Sigmoid colon (tissue), 7 donors: Measurements from ENCODE around the gene TBCA. TPM values are rescaled to one million over a fixed set of nuclear protein-coding genes. Genes with fewer than 3 reads are reported as not detected.

Experiments
- DNase-seq: peaks from one replicate; pipeline ENCODE4 v3.0.0-alpha.2; 2019
- H3K27ac ChIP-seq, 4 donors: fragments of 200-600 bp; sonication (generic); one replicate each; pipeline ENCODE4 v1.5.1; 2016 to 2019; ENCODE audit warnings: mild to moderate bottlenecking in 1 of 4
- H3K27me3 ChIP-seq, 3 donors: fragments of 200-600 bp; sonication (generic); one replicate each; pipeline ENCODE4 v1.5.1; 2019; ENCODE audit warnings: mild to moderate bottlenecking in 1 of 3
- H3K36me3 ChIP-seq, 4 donors: fragments of 200-600 bp; sonication (generic); one replicate each; pipeline ENCODE4 v1.5.1; 2016 to 2019
- H3K4me1 ChIP-seq, 4 donors: fragments of 200-600 bp; sonication (generic); one replicate each; pipeline ENCODE4 v1.5.1; 2017 to 2019
- H3K4me3 ChIP-seq, 4 donors: fragments of 200-600 bp; sonication (generic); one replicate each; pipeline ENCODE4 v1.5.1; 2017 to 2019; ENCODE audit warnings: mild to moderate bottlenecking in 2 of 4, moderate library complexity in 1 of 4
- H3K9me3 ChIP-seq, 4 donors: fragments of 200-600 bp in 3 of 4; sonication (generic) in 3 of 4; one replicate each; pipeline versions ENCODE4 v1.5.1 to v1.6.1; 2013 to 2019
- CTCF ChIP-seq, 4 experiments: fragments of 450-650 bp in 3 of 4; fragments of 200-600 bp in 1 of 4; IDR thresholded peaks; one replicate each; pipeline ENCODE4 v1.5.1; 2016 to 2019; ENCODE audit warnings: antibody characterized with exemption in 4 of 4, mild to moderate bottlenecking in 3 of 4, moderate library complexity in 2 of 4
- EP300 ChIP-seq, 4 donors: sonication (generic); formaldehyde crosslinking; IDR thresholded peaks; one replicate each; pipeline ENCODE4 v1.6.1; 2017; ENCODE audit warnings: antibody characterized with exemption in 4 of 4
- POLR2A ChIP-seq, 2 donors: fragments of 450-650 bp; IDR thresholded peaks; one replicate each; pipeline ENCODE4 v1.6.1; 2016; ENCODE audit warnings: antibody characterized with exemption in 2 of 2, mild to moderate bottlenecking in 2 of 2, moderate library complexity in 2 of 2
- POLR2AphosphoS5 ChIP-seq, 4 donors: sonication (generic); formaldehyde crosslinking; IDR thresholded peaks; one replicate each; pipeline ENCODE4 v1.6.1; 2017; ENCODE audit warnings: antibody characterized with exemption in 4 of 4
- WGBS, 2 donors: extraction: QIAGEN DNeasy Blood & Tissue Kit; methylation state at CpG; one replicate each; pipeline ENCODE4 v1.1.7; 2013; 5-methylcytosine and 5-hydroxymethylcytosine counted together
- intact Hi-C: fragments of 100-400 bp; cut with DNase I; formaldehyde crosslinking; loops from one replicate; pipeline ENCODE4 v1.15.1; 2023
- polyA plus RNA-seq, 3 donors: library from polyadenylated mRNA; stranded (reverse); fragments of 200-250 nt; gene quantifications; one replicate each; pipeline ENCODE4 v1.2.3, GENCODE V29; 2013
- total RNA-seq, 4 donors: library from RNA; depleted of rRNA; stranded (reverse); fragments of >200 nt; gene quantifications; one replicate each; pipeline ENCODE4 v1.1.0, GENCODE V29; 2016
- donor health status: healthy with polysubstance abuse.
- donor health status: Bipolar disorder and iron deficiency.
- donor health status: healthy.

The TBCA gene
- total and polyA plus RNA-seq, 7 donors, result 174 to 240 (median 222) TPM

DNA sequence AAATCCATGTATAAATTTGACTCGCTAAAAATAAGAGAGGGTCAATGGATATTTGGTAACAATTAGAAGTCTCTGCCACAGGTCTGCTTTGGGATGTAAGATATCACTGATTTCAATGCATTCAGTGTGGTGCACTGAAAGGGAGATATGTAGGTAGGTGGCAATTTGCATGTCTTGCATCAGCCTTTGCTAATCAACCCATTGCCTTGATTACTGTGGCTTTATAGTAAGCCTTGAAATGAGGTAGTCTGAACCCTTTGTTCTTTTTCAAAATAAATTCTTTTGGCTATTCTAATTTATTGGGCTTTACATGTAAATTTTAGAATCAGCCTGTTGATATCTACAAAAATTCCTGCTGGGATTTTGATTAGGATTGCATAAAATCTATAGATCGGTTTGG, 15.8 kb upstream of the TBCA start:
- no peaks in the 10 kb centered on the region for H3K4me1 ChIP-seq
- H3K36me3 ChIP-seq, result no peaks in the 10 kb centered on the region
- intact Hi-C loops, result no loop called here
- no peak for DNase-seq
- no peaks in the 10 kb centered on the region for H3K9me3 ChIP-seq
- H3K4me3 ChIP-seq, result no peak overlapping the region
- H3K27ac ChIP-seq, result no peak overlapping the region
- 96% methylated on average over 2 of the region's 2 CpGs for WGBS, 2 donors
- H3K27me3 ChIP-seq, result no peaks in the 10 kb centered on the region
- no peak for TF ChIP-seq POLR2A (IDR thresholded peaks at IDR 0.05)
- TF ChIP-seq EP300 (IDR thresholded peaks at IDR 0.05), result no peak
- no peak for TF ChIP-seq CTCF (IDR thresholded peaks at IDR 0.05)
- TF ChIP-seq POLR2AphosphoS5 (IDR thresholded peaks at IDR 0.05), result no peak

DNA sequence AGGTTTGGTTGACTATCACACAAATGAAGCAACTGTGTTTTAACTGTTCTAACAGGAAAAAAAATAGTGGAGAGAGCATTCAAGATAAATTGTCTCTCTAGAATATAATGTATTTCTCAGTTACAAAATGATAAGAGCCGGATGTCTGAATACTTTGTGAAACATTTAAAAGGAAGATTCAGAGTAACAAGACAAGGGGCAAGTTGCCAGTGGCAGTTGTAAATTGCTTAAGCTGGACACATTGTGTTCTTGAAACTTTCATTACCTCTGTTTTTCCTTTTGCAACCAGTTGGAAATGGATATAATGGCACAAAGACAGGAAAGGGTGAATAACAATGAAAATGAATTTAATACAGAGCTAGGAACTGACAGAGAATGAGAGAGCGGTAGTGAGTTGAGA, 15.2 kb upstream of the TBCA start:
- H3K36me3 ChIP-seq, result no peaks in the 10 kb centered on the region
- intact Hi-C loops, result no loop called here
- no peaks in the 10 kb centered on the region for H3K9me3 ChIP-seq
- DNase-seq, result no peak
- H3K4me1 ChIP-seq, result no peaks in the 10 kb centered on the region
- no peak overlapping the region for H3K27ac ChIP-seq
- no peaks in the 10 kb centered on the region for H3K27me3 ChIP-seq
- H3K4me3 ChIP-seq, result no peak overlapping the region
- 88 to 90% methylated on average over 2 of the region's 2 CpGs for WGBS, 2 donors
- TF ChIP-seq EP300 (IDR thresholded peaks at IDR 0.05) (no peak), CTCF (IDR thresholded peaks at IDR 0.05) (no peak), POLR2A (IDR thresholded peaks at IDR 0.05) (no peak), POLR2AphosphoS5 (IDR thresholded peaks at IDR 0.05) (no peak)

- Histone ChIP-seq H3K4me3 (no peak overlapping the region), H3K27ac (no peak overlapping the region), H3K4me1 (no peaks in the 10 kb centered on the region), H3K36me3 (no peaks in the 10 kb centered on the region), H3K27me3 (no peaks in the 10 kb centered on the region), H3K9me3 (no peaks in the 10 kb centered on the region)
- intact Hi-C loops, result no loop called here
- DNase-seq, result no peak
- 94 to 95% methylated on average over 17 of the region's 17 CpGs for WGBS, 2 donors
- TF ChIP-seq POLR2A (IDR thresholded peaks at IDR 0.05), result no peak
- no peak for TF ChIP-seq EP300 (IDR thresholded peaks at IDR 0.05)
- TF ChIP-seq CTCF (IDR thresholded peaks at IDR 0.05), result no peak
- no peak for TF ChIP-seq POLR2AphosphoS5 (IDR thresholded peaks at IDR 0.05)
Measured at GRCh38 chr5:77785229-77785628, 9.1 kb upstream of the TBCA start.

DNA sequence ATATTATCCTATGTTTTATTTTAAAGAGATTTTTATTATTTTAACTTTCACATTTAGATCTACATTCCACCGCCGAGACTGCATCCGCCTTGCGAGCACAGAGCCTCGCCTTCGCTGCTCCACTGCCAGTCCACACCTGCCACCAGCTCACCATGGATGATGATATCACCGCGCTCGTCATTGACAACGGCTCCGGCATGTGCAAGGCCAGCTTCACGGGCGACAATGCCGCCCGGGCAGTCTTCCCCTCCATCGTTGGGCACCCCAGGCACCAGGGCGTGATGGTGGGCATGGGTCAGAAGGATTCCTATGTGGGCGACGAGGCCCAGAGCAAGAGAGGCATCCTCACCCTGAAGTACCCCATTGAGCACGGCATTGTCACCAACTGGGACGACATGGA, 8.6 kb upstream of the TBCA start:
- Histone ChIP-seq H3K9me3 (no peaks in the 10 kb centered on the region), H3K27me3 (no peaks in the 10 kb centered on the region), H3K4me1 (no peaks in the 10 kb centered on the region), H3K36me3 (no peaks in the 10 kb centered on the region), H3K4me3 (no peak overlapping the region), H3K27ac (no peak overlapping the region)
- intact Hi-C loops, result no loop called here
- DNase-seq, result no peak
- WGBS, 2 donors, result 91 to 95% methylated on average over 21 of the region's 21 CpGs
- no peak for TF ChIP-seq POLR2A (IDR thresholded peaks at IDR 0.05)
- no peak for TF ChIP-seq CTCF (IDR thresholded peaks at IDR 0.05)
- TF ChIP-seq POLR2AphosphoS5 (IDR thresholded peaks at IDR 0.05), result no peak
- no peak for TF ChIP-seq EP300 (IDR thresholded peaks at IDR 0.05)

GRCh38 chr5:77781076-77781475, 4.9 kb upstream of the TBCA start:
- peaks cover 0 to 5% (median 2%) of the 10 kb centered on the region in 4 donors for H3K4me1 ChIP-seq
- TF ChIP-seq POLR2A (IDR thresholded peaks at IDR 0.05) (no peak), POLR2AphosphoS5 (IDR thresholded peaks at IDR 0.05) (no peak), CTCF (IDR thresholded peaks at IDR 0.05) (no peak), EP300 (IDR thresholded peaks at IDR 0.05) (no peak)
- H3K27ac ChIP-seq, result no peak overlapping the region
- H3K36me3 ChIP-seq, result no peaks in the 10 kb centered on the region
- 94 to 95% methylated on average over 1 of the region's 1 CpG for WGBS, 2 donors
- DNase-seq, result no peak
- no peak overlapping the region for H3K4me3 ChIP-seq
- intact Hi-C loops, result no loop called here
- H3K27me3 ChIP-seq, result no peaks in the 10 kb centered on the region
- no peaks in the 10 kb centered on the region for H3K9me3 ChIP-seq
